HG02678 (cell line): ENCODE measurements around the gene RPA1.

Source experiments
- ATAC-seq: cut with Tn5 transposase; IDR thresholded peaks from one replicate; pipeline ENCODE4 v1.9.1; 2021; ENCODE audit warnings: mild to moderate bottlenecking, moderate library complexity; ENCODE audit not compliant: unreplicated experiment

Gene RPA1

DNA sequence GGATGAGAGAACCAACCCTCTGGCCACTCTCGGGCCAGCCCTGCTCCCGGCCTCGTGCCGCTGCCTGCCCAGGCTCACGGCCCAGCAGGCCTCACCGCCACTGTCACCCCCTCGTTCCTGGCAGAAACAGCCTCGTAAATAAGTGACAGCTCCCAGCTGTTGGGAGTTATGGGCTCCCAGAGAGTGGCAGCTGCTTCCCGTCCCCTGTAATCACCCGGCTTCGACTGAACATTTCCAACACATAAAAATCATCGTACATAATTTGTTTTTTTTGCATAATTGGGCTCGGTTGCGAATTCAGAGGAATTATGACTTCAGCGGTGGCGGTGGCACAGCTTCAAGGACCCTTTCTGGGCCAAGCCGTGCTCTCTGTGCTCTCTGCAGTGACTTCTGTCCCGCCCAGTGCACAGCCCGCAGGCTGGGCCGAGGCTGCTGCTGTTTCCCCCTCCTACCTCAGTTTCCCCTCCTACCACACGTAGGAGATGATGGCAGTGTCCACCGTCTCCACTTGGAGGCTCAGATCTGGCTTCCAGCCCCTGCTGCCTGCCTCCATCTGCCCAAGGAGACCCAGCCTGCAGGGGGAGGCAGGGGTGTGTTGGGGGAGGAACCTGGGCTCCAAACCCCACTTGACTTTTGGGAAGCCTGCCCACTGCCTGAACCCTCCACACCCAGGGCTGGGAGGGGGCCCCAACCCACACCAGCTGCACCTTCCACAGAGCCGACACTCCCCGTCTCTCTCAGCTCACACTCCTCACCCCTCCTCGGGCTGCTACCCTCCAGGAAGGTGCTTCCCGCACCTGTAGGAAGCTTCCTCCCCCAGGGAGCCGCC lies 110.4 kb downstream of the RPA1 start:
- ATAC-seq = no peak

- no peak for ATAC-seq
Observed at GRCh38 chr17:1940810-1941185, 111.0 kb downstream of the RPA1 start.

GRCh38 chr17:1941272-1942065 lies 111.7 kb downstream of the RPA1 start:
- no peak for ATAC-seq

DNA sequence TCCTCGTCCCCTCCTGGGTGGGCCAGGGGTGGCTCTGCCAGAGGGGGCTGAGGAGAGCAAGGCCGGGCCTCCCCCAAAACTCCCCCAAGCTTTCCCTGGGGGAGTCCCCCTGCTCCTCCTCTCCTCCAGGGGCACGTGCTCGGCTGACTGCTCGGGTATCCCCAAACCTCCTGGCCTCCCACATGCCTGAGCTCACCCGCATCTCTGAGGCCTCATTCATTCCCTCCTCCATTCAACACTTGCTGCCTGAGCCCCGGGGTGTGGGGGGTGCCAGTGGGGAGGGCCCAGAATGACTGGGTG lies 112.2 kb downstream of the RPA1 start:
- ATAC-seq = no peak

DNA sequence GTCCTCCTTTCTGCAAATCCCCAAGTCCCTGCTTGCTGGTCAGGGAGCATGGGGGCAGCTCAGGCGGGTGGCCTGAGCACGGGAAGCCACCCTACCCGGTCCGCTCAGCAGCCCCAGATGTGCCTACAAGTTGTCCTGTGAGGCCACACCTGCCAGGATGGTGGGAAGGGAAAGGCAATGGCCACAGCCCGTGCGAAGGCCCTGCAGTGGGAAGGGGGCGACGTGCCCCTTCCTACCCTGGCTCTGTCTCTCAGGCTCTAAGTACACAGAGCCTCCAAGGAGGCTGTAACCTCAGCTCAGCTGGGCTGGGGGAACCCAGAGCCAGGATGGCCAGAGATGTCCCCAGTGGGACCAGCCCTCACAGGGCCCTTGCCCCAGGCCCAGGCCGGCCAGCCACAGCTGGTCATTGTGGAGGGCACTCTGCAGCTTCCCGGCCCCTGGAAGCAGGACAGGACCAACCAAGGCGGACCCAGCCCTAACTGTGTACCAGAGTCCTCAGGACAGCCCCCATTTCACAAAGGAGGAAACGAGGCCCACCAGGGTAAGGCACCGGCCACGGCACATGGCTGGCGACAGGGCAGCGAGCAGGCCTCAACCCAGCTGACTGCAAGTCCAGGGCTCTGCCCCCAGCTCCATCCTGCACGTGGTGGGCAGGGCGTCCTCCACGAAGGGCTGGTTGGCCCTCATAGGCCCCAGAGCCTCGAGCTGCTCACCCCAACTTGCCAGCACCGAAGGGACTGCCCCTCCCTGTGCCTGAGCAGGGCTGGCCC lies 113.0 kb downstream of the RPA1 start:
- no peak for ATAC-seq

DNA sequence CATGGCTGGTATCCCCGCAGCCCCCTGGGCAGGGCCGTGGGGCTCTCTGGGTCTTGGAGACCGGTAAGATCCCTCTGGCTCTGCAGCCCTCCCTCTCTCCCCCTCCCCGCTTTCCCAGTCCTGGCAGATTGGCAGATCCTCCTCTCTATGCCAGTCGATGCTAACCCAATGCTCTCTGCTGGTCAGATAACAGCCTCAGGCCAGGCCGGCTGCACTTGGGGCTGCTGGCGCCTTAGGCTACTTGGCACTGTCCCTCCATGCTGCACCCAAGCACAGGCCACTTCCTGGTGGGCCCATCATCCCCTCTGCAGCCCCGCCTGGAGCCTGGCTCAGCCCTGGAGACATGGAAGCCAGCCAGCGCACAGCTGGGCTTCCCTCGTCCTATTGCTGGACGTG lies 113.6 kb downstream of the RPA1 start:
- no peak for ATAC-seq

- ATAC-seq = no peak
Observed at GRCh38 chr17:1945621-1946020, 115.8 kb downstream of the RPA1 start.

DNA sequence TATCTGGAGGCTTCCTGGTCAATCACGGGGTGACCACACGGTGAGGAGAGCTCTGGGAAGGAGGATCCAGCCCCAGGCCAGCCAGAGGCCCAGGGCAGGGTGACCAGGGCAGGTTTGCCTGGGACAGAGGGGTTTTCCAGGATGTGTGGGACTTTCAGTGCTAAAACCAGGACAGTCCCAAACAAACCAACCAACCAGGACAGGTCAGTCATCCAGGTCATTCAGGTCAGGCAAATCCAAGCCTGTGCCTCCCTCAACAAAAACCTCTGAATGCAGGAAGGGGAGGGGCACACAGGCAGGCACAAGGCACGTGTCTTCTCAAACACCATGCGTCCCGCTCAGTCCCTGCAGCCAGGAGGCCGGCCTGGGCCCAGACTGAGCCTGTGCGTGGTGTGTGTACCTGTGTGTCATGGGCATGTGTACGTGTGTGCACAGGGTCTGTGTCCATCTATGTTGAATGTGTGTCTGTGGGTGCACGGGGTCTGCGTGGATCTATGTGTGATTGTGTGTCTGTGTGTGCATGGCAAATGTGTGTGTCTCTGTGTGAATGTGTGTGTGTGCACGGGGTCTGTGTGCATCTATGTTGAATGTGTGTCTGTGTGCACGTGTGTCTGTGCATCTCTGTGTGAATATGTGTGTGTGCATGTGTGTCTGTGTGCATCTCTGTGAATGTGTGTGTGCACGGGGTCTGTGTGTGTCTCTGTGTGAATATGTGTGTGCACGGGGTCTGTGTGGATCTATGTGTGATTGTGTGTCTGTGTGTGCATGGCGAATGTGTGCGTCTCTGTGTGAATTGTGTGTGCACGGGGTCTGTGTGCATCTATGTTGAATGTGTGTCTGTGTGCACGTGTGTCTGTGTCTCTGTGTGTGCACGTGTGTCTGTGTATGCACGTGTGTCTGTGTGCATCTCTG lies 116.5 kb downstream of the RPA1 start:
- ATAC-seq = no peak

DNA sequence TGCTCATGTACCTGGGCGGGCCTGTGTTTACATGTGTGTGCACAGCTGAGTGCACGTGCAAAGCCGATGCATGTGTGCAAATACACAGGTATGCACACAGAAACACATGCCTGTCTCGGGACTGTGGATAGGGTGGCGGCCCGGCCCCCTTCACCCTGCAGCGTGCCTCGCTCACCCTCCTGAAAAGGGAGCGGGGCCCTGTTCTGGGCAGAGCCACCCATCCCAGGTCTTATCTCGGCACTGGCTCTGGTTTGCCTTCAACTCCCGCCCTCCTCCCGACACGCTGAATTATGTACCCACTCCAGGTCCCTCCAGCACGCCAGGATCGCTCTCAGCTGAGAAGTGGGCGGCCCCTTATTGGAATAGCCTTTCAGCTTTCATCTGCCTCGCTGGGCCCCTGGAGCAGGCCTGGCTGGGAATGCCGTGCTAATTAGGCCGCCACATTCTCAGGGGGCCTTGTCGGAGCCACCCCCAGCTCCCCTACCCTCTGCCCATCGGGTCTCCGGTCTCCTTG lies 117.5 kb downstream of the RPA1 start:
- ATAC-seq = no peak

DNA sequence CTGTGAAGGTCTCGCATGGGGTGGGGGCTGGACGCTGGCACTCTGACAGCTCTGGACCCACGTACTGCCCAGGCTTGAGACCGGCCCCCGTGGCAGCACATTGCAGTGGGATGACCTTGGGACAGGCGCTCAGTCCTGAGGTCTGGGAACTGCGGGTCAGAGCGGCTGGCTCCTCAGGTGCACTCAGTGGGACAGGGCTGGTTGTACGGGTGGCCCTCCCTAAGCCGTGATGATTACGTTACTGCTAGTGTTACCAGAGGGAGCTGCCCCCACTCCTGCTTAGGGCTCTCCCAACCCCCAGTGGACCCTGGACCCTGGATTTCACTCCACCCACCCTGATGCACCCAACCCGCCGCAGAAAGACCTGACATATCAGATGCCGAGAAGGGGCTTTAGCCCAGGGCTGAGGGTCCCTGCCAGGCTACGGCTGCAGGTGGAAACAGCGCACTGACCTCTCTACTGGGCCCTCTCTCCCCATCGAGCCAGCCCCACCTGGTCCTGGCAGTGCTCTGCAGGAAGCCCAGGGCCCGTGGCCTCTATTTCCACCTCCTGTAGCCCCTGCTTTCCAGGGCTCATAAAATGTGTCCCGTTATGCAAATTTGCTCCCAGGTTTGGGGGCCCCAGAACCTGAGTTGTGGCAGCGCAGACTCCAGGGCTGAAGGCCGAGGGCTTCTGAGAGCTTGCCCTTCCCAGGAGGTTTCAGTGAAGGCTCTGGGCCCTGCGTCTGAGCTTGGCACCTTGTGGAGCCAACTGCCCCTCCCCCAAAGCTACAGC lies 118.1 kb downstream of the RPA1 start:
- ATAC-seq = no peak

DNA sequence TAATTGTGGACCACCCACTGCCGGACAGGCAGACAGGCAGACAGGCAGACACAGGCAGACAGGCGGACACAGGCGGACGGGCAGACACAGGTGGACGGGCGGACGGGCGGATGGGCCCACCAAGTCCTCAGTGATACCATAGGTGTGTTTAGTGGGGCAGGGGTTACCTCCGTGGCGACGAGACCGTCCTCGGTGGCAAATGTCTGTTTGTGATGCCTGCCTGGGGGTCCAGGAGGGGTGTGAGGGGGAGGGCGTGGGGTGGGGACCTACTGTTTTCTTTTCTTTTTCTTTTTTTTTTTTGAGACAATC lies 118.7 kb downstream of the RPA1 start:
- ATAC-seq = no peak
